ENCODE measurements around the gene CORO6.

GRCh38 chr17:29608986-29609385, 13.7 kb downstream of the CORO6 start:
- TF ChIP-seq, protein P1, sequence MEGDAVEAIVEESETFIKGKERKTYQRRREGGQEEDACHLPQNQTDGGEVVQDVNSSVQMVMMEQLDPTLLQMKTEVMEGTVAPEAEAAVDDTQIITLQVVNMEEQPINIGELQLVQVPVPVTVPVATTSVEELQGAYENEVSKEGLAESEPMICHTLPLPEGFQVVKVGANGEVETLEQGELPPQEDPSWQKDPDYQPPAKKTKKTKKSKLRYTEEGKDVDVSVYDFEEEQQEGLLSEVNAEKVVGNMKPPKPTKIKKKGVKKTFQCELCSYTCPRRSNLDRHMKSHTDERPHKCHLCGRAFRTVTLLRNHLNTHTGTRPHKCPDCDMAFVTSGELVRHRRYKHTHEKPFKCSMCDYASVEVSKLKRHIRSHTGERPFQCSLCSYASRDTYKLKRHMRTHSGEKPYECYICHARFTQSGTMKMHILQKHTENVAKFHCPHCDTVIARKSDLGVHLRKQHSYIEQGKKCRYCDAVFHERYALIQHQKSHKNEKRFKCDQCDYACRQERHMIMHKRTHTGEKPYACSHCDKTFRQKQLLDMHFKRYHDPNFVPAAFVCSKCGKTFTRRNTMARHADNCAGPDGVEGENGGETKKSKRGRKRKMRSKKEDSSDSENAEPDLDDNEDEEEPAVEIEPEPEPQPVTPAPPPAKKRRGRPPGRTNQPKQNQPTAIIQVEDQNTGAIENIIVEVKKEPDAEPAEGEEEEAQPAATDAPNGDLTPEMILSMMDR (IDR thresholded peaks at IDR 0.05; ENCODE audit: low read length): no peak
- TF ChIP-seq EZH2 (IDR thresholded peaks at IDR 0.05; ENCODE audit: borderline replicate concordance, low read length): no peak

Data from OCI-LY1 (cell line).